Measurements from ENCODE around the gene ASPDH.

Gene ASPDH

GRCh38 chr19:50501186-50501567 lies 12.5 kb downstream of the ASPDH start:
- H3K27me3 ChIP-seq (ENCODE audit: control insufficient read depth in 1 of 2, insufficient read depth in 2 of 2, low read length in 2 of 2) = no peaks in the 10 kb centered on the region
- H3K9ac ChIP-seq (ENCODE audit: low read length) = no peak overlapping the region
- H3K4me3 ChIP-seq (ENCODE audit: low read depth in 1 of 2, low read length in 2 of 2) = no peak overlapping the region
- H3K36me3 ChIP-seq (ENCODE audit: insufficient read depth, low read length) = no peaks in the 10 kb centered on the region
- H3K9me3 ChIP-seq (ENCODE audit: low read length) = no peaks in the 10 kb centered on the region
- H3K27ac ChIP-seq (ENCODE audit: low read depth, low read length) = no peak overlapping the region
- H3K4me1 ChIP-seq (ENCODE audit: insufficient read depth, low read length) = no peaks in the 10 kb centered on the region

GRCh38 chr19:50500753-50501151 lies 13.0 kb downstream of the ASPDH start:
- no peaks in the 10 kb centered on the region for H3K4me1 ChIP-seq (ENCODE audit: insufficient read depth, low read length)
- H3K4me3 ChIP-seq (ENCODE audit: low read depth in 1 of 2, low read length in 2 of 2) = no peak overlapping the region
- no peak overlapping the region for H3K9ac ChIP-seq (ENCODE audit: low read length)
- no peak overlapping the region for H3K27ac ChIP-seq (ENCODE audit: low read depth, low read length)
- H3K27me3 ChIP-seq (ENCODE audit: control insufficient read depth in 1 of 2, insufficient read depth in 2 of 2, low read length in 2 of 2) = no peaks in the 10 kb centered on the region
- H3K9me3 ChIP-seq (ENCODE audit: low read length) = no peaks in the 10 kb centered on the region
- H3K36me3 ChIP-seq (ENCODE audit: insufficient read depth, low read length) = no peaks in the 10 kb centered on the region

GRCh38 chr19:50500060-50500752 lies 13.5 kb downstream of the ASPDH start:
- Histone ChIP-seq H3K4me1 (ENCODE audit: insufficient read depth, low read length) (no peaks in the 10 kb centered on the region), H3K4me3 (ENCODE audit: low read depth in 1 of 2, low read length in 2 of 2) (no peak overlapping the region), H3K27me3 (ENCODE audit: control insufficient read depth in 1 of 2, insufficient read depth in 2 of 2, low read length in 2 of 2) (no peaks in the 10 kb centered on the region), H3K9ac (ENCODE audit: low read length) (no peak overlapping the region), H3K36me3 (ENCODE audit: insufficient read depth, low read length) (no peaks in the 10 kb centered on the region), H3K9me3 (ENCODE audit: low read length) (no peaks in the 10 kb centered on the region), H3K27ac (ENCODE audit: low read depth, low read length) (no peak overlapping the region)

- no peaks in the 10 kb centered on the region for H3K9me3 ChIP-seq (ENCODE audit: low read length)
- H3K27ac ChIP-seq (ENCODE audit: low read depth, low read length) = no peak overlapping the region
- no peak overlapping the region for H3K4me3 ChIP-seq (ENCODE audit: low read depth in 1 of 2, low read length in 2 of 2)
- H3K4me1 ChIP-seq (ENCODE audit: insufficient read depth, low read length) = no peaks in the 10 kb centered on the region
- no peaks in the 10 kb centered on the region for H3K36me3 ChIP-seq (ENCODE audit: insufficient read depth, low read length)
- H3K9ac ChIP-seq (ENCODE audit: low read length) = no peak overlapping the region
- H3K27me3 ChIP-seq (ENCODE audit: control insufficient read depth in 1 of 2, insufficient read depth in 2 of 2, low read length in 2 of 2) = no peaks in the 10 kb centered on the region
Observed at GRCh38 chr19:50498219-50499056, 15.3 kb downstream of the ASPDH start.

- Histone ChIP-seq H3K4me3 (ENCODE audit: low read depth in 1 of 2, low read length in 2 of 2) (no peak overlapping the region), H3K4me1 (ENCODE audit: insufficient read depth, low read length) (no peaks in the 10 kb centered on the region), H3K9me3 (ENCODE audit: low read length) (no peaks in the 10 kb centered on the region), H3K36me3 (ENCODE audit: insufficient read depth, low read length) (no peaks in the 10 kb centered on the region), H3K9ac (ENCODE audit: low read length) (no peak overlapping the region), H3K27ac (ENCODE audit: low read depth, low read length) (no peak overlapping the region), H3K27me3 (ENCODE audit: control insufficient read depth in 1 of 2, insufficient read depth in 2 of 2, low read length in 2 of 2) (no peaks in the 10 kb centered on the region)
Observed at GRCh38 chr19:50497022-50497405, 16.7 kb downstream of the ASPDH start.

- Histone ChIP-seq H3K4me3 (ENCODE audit: low read depth in 1 of 2, low read length in 2 of 2) (no peak overlapping the region), H3K27ac (ENCODE audit: low read depth, low read length) (no peak overlapping the region), H3K36me3 (ENCODE audit: insufficient read depth, low read length) (no peaks in the 10 kb centered on the region), H3K27me3 (ENCODE audit: control insufficient read depth in 1 of 2, insufficient read depth in 2 of 2, low read length in 2 of 2) (no peaks in the 10 kb centered on the region), H3K4me1 (ENCODE audit: insufficient read depth, low read length) (no peaks in the 10 kb centered on the region), H3K9me3 (ENCODE audit: low read length) (no peaks in the 10 kb centered on the region), H3K9ac (ENCODE audit: low read length) (no peak overlapping the region)
Observed at GRCh38 chr19:50496189-50497021, 17.3 kb downstream of the ASPDH start.

- Histone ChIP-seq H3K9me3 (ENCODE audit: low read length) (no peaks in the 10 kb centered on the region), H3K36me3 (ENCODE audit: insufficient read depth, low read length) (no peaks in the 10 kb centered on the region), H3K4me1 (ENCODE audit: insufficient read depth, low read length) (no peaks in the 10 kb centered on the region), H3K4me3 (ENCODE audit: low read depth in 1 of 2, low read length in 2 of 2) (no peak overlapping the region), H3K27me3 (ENCODE audit: control insufficient read depth in 1 of 2, insufficient read depth in 2 of 2, low read length in 2 of 2) (peaks cover 0 to 7% of the 10 kb centered on the region in 2 donors), H3K9ac (ENCODE audit: low read length) (no peak overlapping the region), H3K27ac (ENCODE audit: low read depth, low read length) (no peak overlapping the region)
Observed at GRCh38 chr19:50495020-50495531, 18.6 kb downstream of the ASPDH start.

- H3K27me3 ChIP-seq (ENCODE audit: control insufficient read depth in 1 of 2, insufficient read depth in 2 of 2, low read length in 2 of 2) = peaks cover 0 to 8% of the 10 kb centered on the region in 2 donors
- H3K9ac ChIP-seq (ENCODE audit: low read length) = no peak overlapping the region
- H3K27ac ChIP-seq (ENCODE audit: low read depth, low read length) = no peak overlapping the region
- H3K4me1 ChIP-seq (ENCODE audit: insufficient read depth, low read length) = no peaks in the 10 kb centered on the region
- H3K36me3 ChIP-seq (ENCODE audit: insufficient read depth, low read length) = no peaks in the 10 kb centered on the region
- H3K9me3 ChIP-seq (ENCODE audit: low read length) = no peaks in the 10 kb centered on the region
- no peak overlapping the region for H3K4me3 ChIP-seq (ENCODE audit: low read depth in 1 of 2, low read length in 2 of 2)
Observed at GRCh38 chr19:50494186-50495019, 19.3 kb downstream of the ASPDH start.

GRCh38 chr19:50493171-50493570 lies 20.5 kb downstream of the ASPDH start:
- Histone ChIP-seq H3K4me3 (ENCODE audit: low read depth in 1 of 2, low read length in 2 of 2) (no peak overlapping the region), H3K9me3 (ENCODE audit: low read length) (no peaks in the 10 kb centered on the region), H3K9ac (ENCODE audit: low read length) (no peak overlapping the region), H3K4me1 (ENCODE audit: insufficient read depth, low read length) (no peaks in the 10 kb centered on the region), H3K27me3 (ENCODE audit: control insufficient read depth in 1 of 2, insufficient read depth in 2 of 2, low read length in 2 of 2) (peaks cover 8 to 19% of the 10 kb centered on the region in 2 donors), H3K27ac (ENCODE audit: low read depth, low read length) (no peak overlapping the region), H3K36me3 (ENCODE audit: insufficient read depth, low read length) (no peaks in the 10 kb centered on the region)

GRCh38 chr19:50492303-50493052 lies 21.2 kb downstream of the ASPDH start:
- H3K27me3 ChIP-seq (ENCODE audit: control insufficient read depth in 1 of 2, insufficient read depth in 2 of 2, low read length in 2 of 2) = peaks cover 11 to 23% of the 10 kb centered on the region in 2 donors
- no peak overlapping the region for H3K27ac ChIP-seq (ENCODE audit: low read depth, low read length)
- H3K4me1 ChIP-seq (ENCODE audit: insufficient read depth, low read length) = no peaks in the 10 kb centered on the region
- H3K4me3 ChIP-seq (ENCODE audit: low read depth in 1 of 2, low read length in 2 of 2) = no peak overlapping the region
- no peaks in the 10 kb centered on the region for H3K36me3 ChIP-seq (ENCODE audit: insufficient read depth, low read length)
- no peaks in the 10 kb centered on the region for H3K9me3 ChIP-seq (ENCODE audit: low read length)
- no peak overlapping the region for H3K9ac ChIP-seq (ENCODE audit: low read length)

All from muscle layer of colon (tissue), 2 donors.